Measurements from ENCODE around the gene THAP12. TPM values are rescaled to one million over a fixed set of nuclear protein-coding genes. Genes with fewer than 3 reads are reported as not detected.

THAP12 gene
- total RNA-seq, 4 donors from 2014 or later = 13.3 to 35.2 (median 22.9) TPM

- H3K4me1 ChIP-seq = peaks cover 0 to 11% (median 0%) of the 10 kb centered on the region in 4 donors
- no peaks in the 10 kb centered on the region for H3K27me3 ChIP-seq
- H3K27ac ChIP-seq = no peak overlapping the region
- intact Hi-C loops (cut with DNase I; ENCODE audit: low total_unique reads) = no loop called here
- H3K9me3 ChIP-seq = peaks cover 8% of the 10 kb centered on the region in 2 donors
- no peak overlapping the region for H3K4me3 ChIP-seq
- TF ChIP-seq POLR2A (IDR thresholded peaks at IDR 0.05) (no peak), POLR2AphosphoS5 (IDR thresholded peaks at IDR 0.05) (no peak), CTCF (IDR thresholded peaks at IDR 0.05) (no peak), EP300 (IDR thresholded peaks at IDR 0.05; ENCODE audit: low read depth) (no peak)
- no peaks in the 10 kb centered on the region for H3K36me3 ChIP-seq
- 83 to 90% methylated on average over 1 to 4 of the region's 4 CpGs for WGBS, 2 donors (ENCODE audit: low coverage in 1 of 2)
- DNase-seq = no peak
- in situ Hi-C loops (cut with MboI; ENCODE audit: low pct_ligation_motif_present in 1 of 4, low pct_unique_long_range_greater_than_20kb in 1 of 4, low sequenced_read_pairs in 3 of 4) = no loop called here
These were observed 43.0 kb downstream of the THAP12 start for GRCh38 chr11:76337923-76338322.

GRCh38 chr11:76337469-76337868, 43.5 kb downstream of the THAP12 start:
- in situ Hi-C loops (cut with MboI; ENCODE audit: low pct_ligation_motif_present in 1 of 4, low pct_unique_long_range_greater_than_20kb in 1 of 4, low sequenced_read_pairs in 3 of 4) = no loop called here
- H3K36me3 ChIP-seq = no peaks in the 10 kb centered on the region
- 80% methylated on average over 1 of the region's 1 CpG; no CpG with 5 or more reads in 1 of the 2 donors for WGBS, 2 donors (ENCODE audit: low coverage in 1 of 2)

GRCh38 chr11:76336597-76336996, 44.3 kb downstream of the THAP12 start:
- WGBS, 2 donors (ENCODE audit: low coverage in 1 of 2) = 62 to 81% methylated on average over 2 of the region's 2 CpGs
- no peak overlapping the region for H3K4me3 ChIP-seq
- TF ChIP-seq CTCF (IDR thresholded peaks at IDR 0.05) (no peak), POLR2AphosphoS5 (IDR thresholded peaks at IDR 0.05) (no peak), EP300 (IDR thresholded peaks at IDR 0.05; ENCODE audit: low read depth) (no peak), POLR2A (IDR thresholded peaks at IDR 0.05) (no peak)
- DNase-seq = no peak
- H3K9me3 ChIP-seq = peaks cover 8% of the 10 kb centered on the region in 2 donors
- no peaks in the 10 kb centered on the region for H3K27me3 ChIP-seq
- intact Hi-C loops (cut with DNase I; ENCODE audit: low total_unique reads) = no loop called here
- no peaks in the 10 kb centered on the region for H3K36me3 ChIP-seq
- H3K4me1 ChIP-seq = peaks cover 0 to 11% (median 0%) of the 10 kb centered on the region in 4 donors
- in situ Hi-C loops (cut with MboI; ENCODE audit: low pct_ligation_motif_present in 1 of 4, low pct_unique_long_range_greater_than_20kb in 1 of 4, low sequenced_read_pairs in 3 of 4) = no loop called here
- no peak overlapping the region for H3K27ac ChIP-seq

More at GRCh38 chr11:76337469-76337868, 43.5 kb downstream of the THAP12 start:
- TF ChIP-seq EP300 (IDR thresholded peaks at IDR 0.05; ENCODE audit: low read depth) (no peak), POLR2AphosphoS5 (IDR thresholded peaks at IDR 0.05) (no peak), CTCF (IDR thresholded peaks at IDR 0.05) (no peak)
- Histone ChIP-seq H3K4me1 (peaks cover 0 to 11% (median 0%) of the 10 kb centered on the region in 4 donors), H3K9me3 (peaks cover 8% of the 10 kb centered on the region in 2 donors), H3K27me3 (no peaks in the 10 kb centered on the region), H3K27ac (no peak overlapping the region), H3K4me3 (no peak overlapping the region)
- intact Hi-C loops (cut with DNase I; ENCODE audit: low total_unique reads) = no loop called here
- DNase-seq = no peak

- DNase-seq = no peak
- no peak overlapping the region for H3K27ac ChIP-seq
- no peaks in the 10 kb centered on the region for H3K36me3 ChIP-seq
- no peak overlapping the region for H3K4me3 ChIP-seq
- TF ChIP-seq POLR2AphosphoS5 (IDR thresholded peaks at IDR 0.05) = no peak
- no peak for TF ChIP-seq EP300 (IDR thresholded peaks at IDR 0.05; ENCODE audit: low read depth)
- TF ChIP-seq CTCF (IDR thresholded peaks at IDR 0.05) = no peak
- TF ChIP-seq POLR2A (IDR thresholded peaks at IDR 0.05) = no peak
- intact Hi-C loops (cut with DNase I; ENCODE audit: low total_unique reads) (no loop called here), in situ Hi-C loops (cut with MboI; ENCODE audit: low pct_ligation_motif_present in 1 of 4, low pct_unique_long_range_greater_than_20kb in 1 of 4, low sequenced_read_pairs in 3 of 4) (no loop called here)
- peaks cover 0 to 11% (median 0%) of the 10 kb centered on the region in 4 donors for H3K4me1 ChIP-seq
- peaks cover 8% of the 10 kb centered on the region in 2 donors for H3K9me3 ChIP-seq
- no peaks in the 10 kb centered on the region for H3K27me3 ChIP-seq
These were observed 45.1 kb downstream of the THAP12 start for GRCh38 chr11:76335842-76336241.
